ENCODE results near the gene BBS12.
A peak's percentile ranks its signal among the peaks of the same experiment; 100 is the strongest.

BBS12 gene

DNA sequence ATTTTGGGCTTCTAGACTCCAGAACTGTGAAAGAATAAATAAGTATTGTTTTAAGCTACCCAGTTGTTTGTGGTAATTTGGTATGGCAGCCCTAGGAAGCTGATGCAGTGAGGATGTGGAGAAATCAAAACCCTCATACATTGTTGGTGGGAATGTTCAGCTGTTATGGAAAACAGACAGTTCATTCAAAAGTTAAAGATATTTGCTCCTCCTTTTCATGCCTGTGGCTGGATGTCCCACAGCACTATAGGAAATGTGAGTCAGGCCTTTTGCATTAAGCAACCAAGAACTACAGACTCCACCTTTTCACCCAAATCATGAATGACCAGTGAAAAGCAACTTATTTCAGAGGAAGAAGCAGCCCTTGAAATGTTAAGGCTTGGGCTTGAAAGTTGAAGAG, 6.7 kb downstream of the BBS12 start:
- H3K27me3 Mint-ChIP-seq (ENCODE audit: low read depth): no peaks in the 10 kb centered on the region
- H3K9me3 Mint-ChIP-seq: peaks cover 14% of the 10 kb centered on the region
- H3K36me3 Mint-ChIP-seq (ENCODE audit: low read depth): peaks cover 62% of the 10 kb centered on the region
- TF ChIP-seq CTCF (IDR thresholded peaks at IDR 0.05; ENCODE audit: unreplicated experiment in 3 of 3): no peak
- peaks cover 6% of the 10 kb centered on the region for H3K4me1 Mint-ChIP-seq
- H3K4me3 Mint-ChIP-seq: no peak overlapping the region
- peak overlapping the region in 1 of 3 experiments; percentile 9 for H3K27ac Mint-ChIP-seq

DNA sequence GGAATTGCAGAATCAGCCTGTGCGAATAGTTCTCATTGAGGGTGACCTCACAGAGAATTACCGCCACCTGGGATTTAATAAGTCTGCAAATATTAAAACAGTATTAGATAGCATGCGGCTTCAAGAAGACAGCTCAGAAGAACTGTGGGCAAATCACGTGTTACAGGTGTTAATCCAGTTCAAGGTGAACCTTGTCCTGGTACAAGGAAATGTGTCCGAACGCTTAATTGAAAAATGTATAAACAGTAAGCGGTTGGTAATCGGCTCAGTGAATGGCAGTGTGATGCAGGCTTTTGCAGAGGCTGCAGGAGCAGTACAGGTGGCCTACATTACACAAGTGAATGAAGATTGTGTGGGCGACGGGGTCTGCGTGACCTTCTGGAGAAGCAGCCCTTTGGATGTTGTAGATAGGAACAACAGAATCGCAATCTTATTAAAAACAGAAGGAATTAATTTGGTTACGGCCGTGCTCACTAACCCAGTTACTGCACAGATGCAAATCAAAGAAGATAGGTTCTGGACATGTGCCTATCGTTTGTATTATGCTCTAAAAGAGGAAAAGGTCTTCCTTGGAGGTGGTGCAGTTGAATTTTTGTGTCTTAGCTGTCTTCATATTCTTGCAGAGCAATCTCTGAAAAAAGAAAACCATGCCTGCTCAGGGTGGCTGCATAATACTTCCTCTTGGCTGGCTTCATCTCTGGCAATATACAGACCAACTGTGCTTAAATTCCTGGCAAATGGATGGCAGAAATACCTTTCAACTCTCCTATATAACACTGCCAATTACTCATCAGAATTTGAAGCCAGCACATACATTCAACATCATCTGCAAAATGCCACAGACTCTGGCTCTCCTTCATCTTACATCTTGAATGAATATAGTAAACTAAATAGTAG, 10.7 kb downstream of the BBS12 start:
- H3K27ac Mint-ChIP-seq: no peak overlapping the region
- no peaks in the 10 kb centered on the region for H3K4me1 Mint-ChIP-seq
- H3K36me3 Mint-ChIP-seq (ENCODE audit: low read depth): peaks cover 42% of the 10 kb centered on the region
- TF ChIP-seq CTCF (IDR thresholded peaks at IDR 0.05; ENCODE audit: unreplicated experiment in 3 of 3): no peak
- H3K4me3 Mint-ChIP-seq: no peak overlapping the region
- H3K27me3 Mint-ChIP-seq (ENCODE audit: low read depth): no peaks in the 10 kb centered on the region
- H3K9me3 Mint-ChIP-seq: peaks cover 6% of the 10 kb centered on the region

DNA sequence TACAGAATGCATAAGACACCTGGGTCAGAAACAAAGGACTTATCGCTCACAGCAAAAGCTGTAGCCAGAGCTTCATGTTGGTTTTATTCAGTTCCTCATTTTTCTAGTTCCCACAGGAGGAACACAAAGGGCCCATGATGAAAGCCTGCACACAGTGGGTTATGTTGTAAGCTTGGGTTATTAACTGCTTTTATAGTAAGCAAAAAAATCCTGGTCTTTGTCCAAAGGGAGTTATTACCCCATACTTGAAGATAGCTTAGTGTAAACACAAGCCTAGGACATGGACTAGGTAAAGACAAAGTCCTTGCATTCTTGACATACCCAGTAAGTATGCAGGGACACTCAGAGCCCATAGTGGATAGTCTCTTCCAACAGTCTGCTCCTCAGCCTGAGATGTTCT, 11.7 kb downstream of the BBS12 start:
- H3K4me3 Mint-ChIP-seq: no peak overlapping the region
- peaks cover 3% of the 10 kb centered on the region for H3K9me3 Mint-ChIP-seq
- H3K36me3 Mint-ChIP-seq (ENCODE audit: low read depth): peaks cover 32% of the 10 kb centered on the region
- H3K27me3 Mint-ChIP-seq (ENCODE audit: low read depth): no peaks in the 10 kb centered on the region
- H3K27ac Mint-ChIP-seq: no peak overlapping the region
- TF ChIP-seq CTCF (IDR thresholded peaks at IDR 0.05; ENCODE audit: unreplicated experiment in 3 of 3): no peak
- no peaks in the 10 kb centered on the region for H3K4me1 Mint-ChIP-seq

GRCh38 chr4:122746485-122746965, 14.0 kb downstream of the BBS12 start:
- H3K4me1 Mint-ChIP-seq: no peaks in the 10 kb centered on the region
- H3K27ac Mint-ChIP-seq: no peak overlapping the region
- no peak for TF ChIP-seq CTCF (IDR thresholded peaks at IDR 0.05; ENCODE audit: unreplicated experiment in 3 of 3)
- H3K4me3 Mint-ChIP-seq: no peak overlapping the region
- H3K27me3 Mint-ChIP-seq (ENCODE audit: low read depth): no peaks in the 10 kb centered on the region
- peaks cover 8% of the 10 kb centered on the region for H3K9me3 Mint-ChIP-seq
- peaks cover 25% of the 10 kb centered on the region for H3K36me3 Mint-ChIP-seq (ENCODE audit: low read depth)

DNA sequence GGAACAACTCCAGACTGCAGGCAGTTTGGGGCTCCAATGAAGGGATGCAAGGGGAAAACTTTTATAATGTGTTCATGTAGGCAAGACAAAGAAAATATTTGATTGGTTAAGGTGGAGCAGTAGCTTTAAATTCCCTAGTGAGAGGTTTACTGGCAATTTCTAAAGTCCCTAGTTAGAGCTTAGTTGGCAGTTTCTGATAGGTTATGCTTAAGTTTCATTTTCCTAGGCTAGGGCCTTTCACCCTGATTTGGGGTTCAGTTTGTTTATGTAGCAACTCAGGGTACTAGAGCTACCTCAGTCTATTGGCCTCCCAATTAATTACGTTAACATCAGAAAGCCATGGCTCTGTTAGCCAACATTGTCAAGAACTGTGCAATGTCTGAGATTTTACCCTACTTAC, 14.6 kb downstream of the BBS12 start:
- Mint-ChIP-seq H3K9me3 (peaks cover 7% of the 10 kb centered on the region), H3K36me3 (ENCODE audit: low read depth) (peaks cover 23% of the 10 kb centered on the region), H3K4me1 (no peaks in the 10 kb centered on the region), H3K27ac (no peak overlapping the region), H3K4me3 (no peak overlapping the region), H3K27me3 (ENCODE audit: low read depth) (no peaks in the 10 kb centered on the region)
- no peak for TF ChIP-seq CTCF (IDR thresholded peaks at IDR 0.05; ENCODE audit: unreplicated experiment in 3 of 3)

GRCh38 chr4:122747883-122748282, 15.4 kb downstream of the BBS12 start:
- Mint-ChIP-seq H3K27ac (no peak overlapping the region), H3K27me3 (ENCODE audit: low read depth) (no peaks in the 10 kb centered on the region), H3K36me3 (ENCODE audit: low read depth) (peaks cover 16% of the 10 kb centered on the region), H3K4me3 (no peak overlapping the region), H3K9me3 (peaks cover 7% of the 10 kb centered on the region), H3K4me1 (no peaks in the 10 kb centered on the region)
- no peak for TF ChIP-seq CTCF (IDR thresholded peaks at IDR 0.05; ENCODE audit: unreplicated experiment in 3 of 3)
